GM21360 (cell line): ENCODE measurements around the gene YOD1.

Experiments
- ATAC-seq: cut with Tn5 transposase; IDR thresholded peaks from one replicate; pipeline ENCODE4 v1.9.1; 2021; ENCODE audit warnings: mild to moderate bottlenecking, moderate library complexity; ENCODE audit not compliant: unreplicated experiment

The YOD1 gene

GRCh38 chr1:207028884-207029650, 21.9 kb downstream of the YOD1 start:
- ATAC-seq: no peak

- no peak for ATAC-seq
Measured at GRCh38 chr1:207027921-207028320, 23.1 kb downstream of the YOD1 start.

GRCh38 chr1:207027206-207027777, 23.7 kb downstream of the YOD1 start:
- no peak for ATAC-seq

GRCh38 chr1:207026104-207026534, 24.9 kb downstream of the YOD1 start:
- ATAC-seq: no peak

GRCh38 chr1:207025146-207025880, 25.7 kb downstream of the YOD1 start:
- ATAC-seq: no peak

GRCh38 chr1:207024202-207025145, 26.5 kb downstream of the YOD1 start:
- no peak for ATAC-seq

- ATAC-seq: no peak
Measured at GRCh38 chr1:207022996-207023679, 27.9 kb downstream of the YOD1 start.

- ATAC-seq: no peak
Measured at GRCh38 chr1:207021876-207022596, 29.0 kb downstream of the YOD1 start.

- no peak for ATAC-seq
Measured at GRCh38 chr1:207021139-207021861, 29.7 kb downstream of the YOD1 start.

GRCh38 chr1:207020709-207021107, 30.3 kb downstream of the YOD1 start:
- no peak for ATAC-seq

GRCh38 chr1:207020065-207020708, 30.8 kb downstream of the YOD1 start:
- ATAC-seq: no peak

GRCh38 chr1:207019661-207020060, 31.3 kb downstream of the YOD1 start:
- ATAC-seq: no peak

- no peak for ATAC-seq
Measured at GRCh38 chr1:207019161-207019560, 31.8 kb downstream of the YOD1 start.

- ATAC-seq: no peak
Measured at GRCh38 chr1:207018707-207019106, 32.3 kb downstream of the YOD1 start.

- no peak for ATAC-seq
Measured at GRCh38 chr1:207017615-207018559, 33.1 kb downstream of the YOD1 start.

- ATAC-seq: no peak
Measured at GRCh38 chr1:207015791-207016190, 35.2 kb downstream of the YOD1 start.

GRCh38 chr1:207014728-207015127, 36.3 kb downstream of the YOD1 start:
- no peak for ATAC-seq
